Mucosa of rectum (tissue), 2 donors: ENCODE data around the gene EEFSEC.

Experiments used
- H3K27ac ChIP-seq, 2 donors: one replicate each; pipeline ENCODE4 v1.7.0; 2013; ENCODE audit warnings: inconsistent platforms in 2 of 2, low read depth in 2 of 2, low read length in 2 of 2
- H3K27me3 ChIP-seq, 2 donors: one replicate each; pipeline ENCODE4 v1.7.0; 2013; ENCODE audit warnings: low read length in 2 of 2; ENCODE audit not compliant: control insufficient read depth in 2 of 2, insufficient read depth in 2 of 2
- H3K36me3 ChIP-seq, 2 donors: one replicate each; pipeline ENCODE4 v1.7.0; 2013; ENCODE audit warnings: low read length in 2 of 2; ENCODE audit not compliant: control insufficient read depth in 2 of 2, insufficient read depth in 2 of 2
- H3K4me1 ChIP-seq, 2 donors: one replicate each; pipeline ENCODE4 v1.7.0; 2013; ENCODE audit warnings: low read length in 2 of 2, mild to moderate bottlenecking in 1 of 2; ENCODE audit not compliant: control insufficient read depth in 2 of 2, insufficient read depth in 2 of 2
- H3K4me3 ChIP-seq, 2 donors: one replicate each; pipeline ENCODE4 v1.7.0; 2013; ENCODE audit warnings: low read length in 2 of 2
- H3K9ac ChIP-seq, 2 donors: one replicate each; pipeline ENCODE4 v1.7.0; 2013; ENCODE audit warnings: low read length in 2 of 2, low read depth in 1 of 2, mild to moderate bottlenecking in 1 of 2
- H3K9me3 ChIP-seq, 2 donors: one replicate each; pipeline ENCODE4 v1.7.0; 2013; ENCODE audit warnings: low read length in 2 of 2; ENCODE audit not compliant: control insufficient read depth in 2 of 2
- donor health status: healthy.
- donor health status: Normal muscosa, but diverticular disease.

The EEFSEC gene

DNA sequence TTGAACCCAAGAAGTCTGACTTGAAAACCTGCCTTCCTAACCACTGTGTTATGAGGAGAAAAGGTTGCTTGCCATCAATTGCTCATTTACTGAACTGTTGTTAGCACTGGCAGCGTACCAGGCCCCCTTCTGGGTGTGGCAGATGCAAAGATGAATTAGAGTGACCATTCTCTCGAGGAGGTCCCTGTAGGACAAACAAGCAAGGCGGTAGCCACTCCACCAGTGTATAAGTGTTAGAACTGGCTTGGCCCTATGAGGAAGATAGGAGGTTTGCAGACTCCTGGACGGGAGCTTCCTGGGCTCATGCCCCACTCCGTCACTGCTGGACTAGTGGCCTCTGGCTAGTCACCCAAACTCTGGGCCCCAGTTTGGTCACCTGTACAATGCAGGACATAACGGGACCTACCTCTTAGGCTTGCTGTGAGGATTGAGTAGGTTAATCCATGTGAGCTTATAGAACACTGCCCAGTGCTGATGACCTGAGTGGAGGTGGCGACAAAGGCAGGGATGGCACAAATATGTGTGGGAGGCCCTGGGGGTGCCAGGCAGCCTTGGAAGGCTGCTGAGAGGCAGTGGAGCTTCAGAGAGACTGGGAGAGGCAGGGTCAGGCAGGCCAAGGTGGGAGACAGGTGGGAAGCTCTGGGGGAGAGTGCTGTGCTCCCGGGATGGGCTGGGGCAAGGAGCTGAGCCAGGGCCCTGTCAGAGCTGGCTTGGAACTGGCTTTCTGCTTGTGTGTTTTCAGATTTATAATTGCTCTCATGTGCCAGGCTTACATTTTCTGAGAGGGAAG, 167.5 kb downstream of the EEFSEC start:
- Histone ChIP-seq H3K27me3 (no peaks in the 10 kb centered on the region), H3K4me3 (no peak overlapping the region), H3K4me1 (peaks cover 4 to 11% of the 10 kb centered on the region in 2 donors), H3K36me3 (peaks cover 4 to 8% of the 10 kb centered on the region in 2 donors), H3K9me3 (no peaks in the 10 kb centered on the region), H3K27ac (no peak overlapping the region), H3K9ac (no peak overlapping the region)

DNA sequence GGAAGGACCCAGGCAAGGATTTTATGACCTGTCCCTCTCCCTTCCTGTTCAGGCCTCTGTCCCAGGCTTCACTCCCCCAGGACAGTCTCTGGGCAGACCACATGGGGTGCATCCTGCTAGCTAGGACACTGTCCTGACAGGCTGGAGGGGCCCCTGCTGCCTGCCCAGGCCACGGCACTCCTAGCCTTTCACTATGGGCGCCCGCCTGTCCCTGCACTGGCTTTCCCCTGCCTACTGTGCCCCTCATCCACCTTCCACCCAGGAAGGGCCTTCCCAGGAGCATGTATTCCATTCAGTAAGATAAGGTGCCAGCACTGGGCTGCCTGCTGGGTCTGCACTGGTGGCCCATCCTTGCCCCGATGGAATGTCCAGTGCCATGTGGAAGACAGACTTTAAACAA, 168.1 kb downstream of the EEFSEC start:
- peaks cover 4 to 11% of the 10 kb centered on the region in 2 donors for H3K4me1 ChIP-seq
- no peak overlapping the region for H3K27ac ChIP-seq
- H3K9ac ChIP-seq = no peak overlapping the region
- no peak overlapping the region for H3K4me3 ChIP-seq
- H3K27me3 ChIP-seq = no peaks in the 10 kb centered on the region
- no peaks in the 10 kb centered on the region for H3K9me3 ChIP-seq
- peaks cover 4 to 8% of the 10 kb centered on the region in 2 donors for H3K36me3 ChIP-seq

DNA sequence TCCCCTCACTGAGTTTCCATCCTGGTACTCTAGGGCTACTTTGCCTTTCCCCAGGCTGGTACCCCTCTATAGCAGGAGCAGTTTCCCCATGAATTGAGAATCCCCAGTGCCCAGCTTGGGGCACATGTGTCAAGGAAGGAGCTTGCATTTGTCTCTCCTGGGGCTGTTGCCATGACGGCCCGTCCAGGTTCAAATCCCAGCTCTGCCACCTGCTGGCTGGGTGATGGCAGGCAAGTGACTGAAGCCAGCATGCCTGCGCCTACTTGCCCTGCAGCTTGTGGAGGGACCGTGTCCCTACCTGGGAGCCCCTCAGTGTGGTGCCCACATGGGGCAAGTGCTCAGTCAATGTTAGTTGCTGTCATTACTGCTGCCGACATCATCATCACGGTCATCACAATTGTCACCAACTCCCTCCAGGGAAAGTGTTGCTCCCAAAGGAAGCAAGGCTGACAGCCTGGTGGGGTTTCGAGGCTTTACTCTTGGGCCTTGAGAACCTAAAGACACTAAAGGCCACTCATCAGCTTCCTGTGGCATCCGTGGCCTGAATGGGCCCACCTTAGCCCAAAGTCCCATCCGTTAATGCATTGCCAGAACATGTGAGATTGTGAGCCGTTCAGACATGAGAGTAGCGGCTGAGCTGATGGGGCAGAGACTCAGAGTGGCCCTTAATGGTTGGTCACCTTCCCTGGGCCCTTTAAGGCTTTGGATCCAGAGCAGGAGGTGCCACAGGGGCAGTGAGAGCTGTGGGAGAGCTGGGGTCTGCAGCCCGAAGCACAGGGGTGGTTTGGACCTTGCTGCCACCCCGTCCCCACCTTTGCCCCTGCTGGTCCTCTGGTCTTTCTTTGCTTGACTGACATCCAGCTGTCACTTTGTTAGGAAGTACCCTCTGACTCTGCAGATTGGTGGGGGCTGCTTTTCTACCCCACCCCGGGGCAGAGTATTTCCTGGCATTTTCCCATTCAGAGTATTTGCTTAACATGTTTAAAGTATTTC, 169.0 kb downstream of the EEFSEC start:
- no peaks in the 10 kb centered on the region for H3K9me3 ChIP-seq
- no peak overlapping the region for H3K9ac ChIP-seq
- H3K27ac ChIP-seq = no peak overlapping the region
- peaks cover 4 to 11% of the 10 kb centered on the region in 2 donors for H3K4me1 ChIP-seq
- H3K4me3 ChIP-seq = no peak overlapping the region
- no peaks in the 10 kb centered on the region for H3K27me3 ChIP-seq
- peaks cover 4 to 8% of the 10 kb centered on the region in 2 donors for H3K36me3 ChIP-seq

DNA sequence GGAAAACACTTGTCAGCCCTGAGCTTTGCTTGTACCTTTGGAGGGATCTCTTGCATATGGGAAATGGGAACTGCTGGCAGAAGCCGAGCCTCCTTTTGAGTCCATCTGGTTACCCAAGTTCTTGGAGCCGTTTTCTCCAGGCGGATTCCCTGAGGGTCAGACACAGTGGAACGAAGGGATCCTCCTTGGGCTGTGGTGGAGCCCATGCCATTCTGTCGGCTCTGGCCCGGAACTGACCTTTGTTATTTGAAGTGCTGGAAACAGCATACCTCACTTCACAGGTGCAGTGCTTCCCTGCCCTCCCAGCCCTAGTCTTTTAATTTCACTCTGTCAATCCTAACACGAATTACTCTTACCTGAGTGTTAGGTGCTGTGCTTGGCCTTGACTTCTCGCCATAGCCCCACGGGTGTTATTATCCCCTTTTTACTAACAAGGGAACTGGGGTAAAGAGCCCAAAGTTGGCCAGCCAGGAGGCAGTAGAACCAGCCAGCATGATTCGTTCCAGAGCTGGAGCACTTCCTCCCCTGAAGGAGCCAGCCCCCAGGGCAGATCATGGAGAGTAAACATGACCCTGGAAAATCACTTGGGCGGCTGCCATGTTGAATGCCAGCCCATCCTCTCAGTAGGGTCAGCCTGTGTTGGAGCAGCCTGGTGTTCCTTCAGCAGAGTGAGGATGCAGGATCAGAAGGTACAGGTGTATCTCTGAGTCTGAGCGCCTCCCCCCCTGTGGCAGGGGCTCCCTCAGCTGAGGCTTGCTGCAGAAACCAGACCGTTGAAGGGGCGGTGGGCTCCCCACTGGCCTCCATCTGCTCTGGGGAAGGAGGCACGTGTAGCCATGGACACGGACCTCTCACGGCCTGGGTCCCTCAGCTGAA, 170.2 kb downstream of the EEFSEC start:
- H3K4me1 ChIP-seq = peaks cover 4 to 11% of the 10 kb centered on the region in 2 donors
- no peak overlapping the region for H3K9ac ChIP-seq
- H3K27ac ChIP-seq = no peak overlapping the region
- no peak overlapping the region for H3K4me3 ChIP-seq
- H3K27me3 ChIP-seq = no peaks in the 10 kb centered on the region
- no peaks in the 10 kb centered on the region for H3K9me3 ChIP-seq
- peaks cover 4 to 8% of the 10 kb centered on the region in 2 donors for H3K36me3 ChIP-seq

GRCh38 chr3:128324911-128325592, 171.8 kb downstream of the EEFSEC start:
- Histone ChIP-seq H3K36me3 (peaks cover 0 to under 1% of the 10 kb centered on the region in 2 donors), H3K9me3 (no peaks in the 10 kb centered on the region), H3K27ac (no peak overlapping the region), H3K9ac (no peak overlapping the region), H3K27me3 (no peaks in the 10 kb centered on the region), H3K4me3 (no peak overlapping the region), H3K4me1 (peaks cover 4 to 11% of the 10 kb centered on the region in 2 donors)

DNA sequence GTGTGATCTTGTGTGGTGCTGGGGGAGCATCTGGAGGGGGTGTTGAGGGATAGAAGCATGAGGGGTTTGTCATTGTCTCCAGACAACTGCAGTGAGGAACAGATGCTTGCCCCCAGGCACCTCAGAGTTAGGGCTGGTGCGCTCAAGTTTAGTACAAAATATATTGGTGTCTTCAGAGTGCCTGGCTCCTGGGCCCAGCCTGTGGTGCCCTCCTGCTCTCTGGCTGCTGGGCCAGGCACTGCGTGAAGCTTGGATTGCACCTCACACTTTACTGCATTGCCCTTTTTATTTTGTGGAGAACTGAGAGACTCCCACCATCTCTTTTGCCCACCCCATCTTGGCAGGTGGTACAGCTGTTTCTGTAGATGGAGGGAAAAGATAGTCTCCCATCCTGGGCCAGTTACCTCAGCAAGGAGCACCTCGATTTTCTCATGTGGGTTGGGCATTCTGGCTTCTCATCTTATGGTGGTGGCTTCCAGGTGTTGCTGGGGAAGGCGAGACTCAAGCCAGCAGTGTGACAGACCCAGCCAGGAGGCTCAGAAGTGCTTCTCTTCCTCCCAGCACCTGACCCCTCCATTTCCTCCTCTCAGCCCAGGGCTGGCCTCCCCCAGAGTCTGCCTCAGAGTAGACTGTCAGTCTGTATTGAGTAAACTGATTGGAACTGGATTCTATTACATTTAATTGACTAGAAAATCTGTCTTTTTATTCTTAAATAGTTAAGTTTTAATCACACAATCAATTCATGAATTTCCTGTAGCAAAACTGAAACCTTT, 173.0 kb downstream of the EEFSEC start:
- Histone ChIP-seq H3K27ac (no peak overlapping the region), H3K27me3 (no peaks in the 10 kb centered on the region), H3K9ac (no peak overlapping the region), H3K4me1 (peaks cover 4 to 11% of the 10 kb centered on the region in 2 donors), H3K36me3 (no peaks in the 10 kb centered on the region), H3K4me3 (no peak overlapping the region), H3K9me3 (no peaks in the 10 kb centered on the region)

DNA sequence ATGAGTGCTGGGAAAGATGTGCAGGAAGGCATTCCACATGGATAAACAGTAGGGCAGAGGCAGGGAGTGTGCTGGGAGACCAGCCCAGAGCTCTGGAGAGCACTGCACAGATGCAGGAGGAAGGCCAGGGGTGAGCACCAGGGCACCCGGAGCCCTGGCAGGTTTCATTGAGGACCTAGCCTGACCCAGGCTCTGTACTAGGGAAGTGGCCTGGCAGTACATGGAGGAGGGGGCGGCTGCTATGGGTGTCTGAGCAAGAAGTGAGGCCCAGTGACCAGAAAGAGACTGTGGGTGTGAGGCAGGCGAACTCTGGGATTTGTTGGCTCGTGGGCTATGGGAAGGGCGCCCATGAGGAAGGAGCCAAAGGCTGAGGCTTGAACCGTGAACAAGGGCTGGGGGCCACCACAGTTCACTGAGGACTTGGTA, 174.3 kb downstream of the EEFSEC start:
- Histone ChIP-seq H3K27me3 (no peaks in the 10 kb centered on the region), H3K36me3 (no peaks in the 10 kb centered on the region), H3K4me1 (peaks cover 4 to 11% of the 10 kb centered on the region in 2 donors), H3K27ac (no peak overlapping the region), H3K9me3 (no peaks in the 10 kb centered on the region), H3K9ac (no peak overlapping the region), H3K4me3 (no peak overlapping the region)

GRCh38 chr3:128328546-128329458, 175.5 kb downstream of the EEFSEC start:
- no peaks in the 10 kb centered on the region for H3K9me3 ChIP-seq
- H3K36me3 ChIP-seq = no peaks in the 10 kb centered on the region
- H3K4me1 ChIP-seq = peaks cover 2 to 4% of the 10 kb centered on the region in 2 donors
- no peak overlapping the region for H3K27ac ChIP-seq
- no peaks in the 10 kb centered on the region for H3K27me3 ChIP-seq
- H3K9ac ChIP-seq = no peak overlapping the region
- H3K4me3 ChIP-seq = no peak overlapping the region
